Smooth muscle cell (in vitro differentiated cells): Measurements from ENCODE around the gene CRY1. TPM values are rescaled to one million over a fixed set of nuclear protein-coding genes. Genes with fewer than 3 reads are reported as not detected.

Source experiments
- DNase-seq: peaks from one replicate; lab custom pipeline; 2025; ENCODE audit not compliant: unreplicated experiment; lab: John Stamatoyannopoulos, UW
- H2AFZ ChIP-seq: fragments of 200-600 bp; sonication (generic); 2 replicates; pipeline ENCODE4 v1.6.0; 2016; ENCODE audit warnings: antibody characterized with exemption, low read depth, mild to moderate bottlenecking
- H3F3A ChIP-seq: fragments of 200-600 bp; sonication (generic); 2 replicates; pipeline ENCODE4 v1.6.0; 2017; ENCODE audit warnings: antibody characterized with exemption, low read depth
- H3K27ac ChIP-seq: fragments of 200-600 bp; sonication (generic); 2 replicates; pipeline ENCODE4 v1.5.1; 2016; ENCODE audit warnings: low read depth, mild to moderate bottlenecking
- H3K27me3 ChIP-seq: fragments of 200-600 bp; sonication (generic); 2 replicates; pipeline ENCODE4 v1.6.1; 2016; ENCODE audit warnings: low read depth, mild to moderate bottlenecking
- H3K36me3 ChIP-seq: fragments of 200-600 bp; sonication (generic); 2 replicates; pipeline ENCODE4 v1.5.1; 2016; ENCODE audit warnings: low read depth
- H3K4me1 ChIP-seq: fragments of 200-600 bp; sonication (generic); 2 replicates; pipeline ENCODE4 v1.5.1; 2016; ENCODE audit warnings: low read depth
- H3K4me2 ChIP-seq: fragments of 200-600 bp; sonication (generic); 2 replicates; pipeline ENCODE4 v1.6.0; 2016; ENCODE audit warnings: mild to moderate bottlenecking
- H3K4me3 ChIP-seq: fragments of 200-600 bp; sonication (generic); 2 replicates; pipeline ENCODE4 v1.5.1; 2016; ENCODE audit warnings: mild to moderate bottlenecking
- H3K79me2 ChIP-seq: fragments of 200-600 bp; sonication (generic); 2 replicates; pipeline ENCODE4 v1.6.0; 2016; ENCODE audit warnings: low read depth, mild to moderate bottlenecking
- H3K9ac ChIP-seq: fragments of 200-600 bp; sonication (generic); 2 replicates; pipeline ENCODE4 v1.6.0; 2016; ENCODE audit warnings: low read depth
- H3K9me3 ChIP-seq: fragments of 200-600 bp; sonication (generic); replicated peaks from 2 replicates; pipeline ENCODE4 v1.5.1; 2016; ENCODE audit warnings: low read depth
- H4K20me1 ChIP-seq: fragments of 200-600 bp; sonication (generic); 2 replicates; pipeline ENCODE4 v1.6.0; 2016; ENCODE audit warnings: low read depth
- CTCF ChIP-seq: fragments of 200-600 bp; sonication (generic); IDR thresholded peaks from 2 replicates; pipeline ENCODE4 v1.5.1; 2017; ENCODE audit warnings: borderline replicate concordance, mild to moderate bottlenecking, antibody characterized with exemption; ENCODE audit not compliant: insufficient read depth, poor library complexity, severe bottlenecking
- WGBS: methylation state at CpG from one replicate; pipeline ENCODE4 v1.1.7; 2016; ENCODE audit warnings: low lambda C conversion rate; 5-methylcytosine and 5-hydroxymethylcytosine counted together
- polyA plus RNA-seq: library from polyadenylated mRNA; unstranded; fragments of >200 nt; fragmentation: Nextera tagmentation; extraction: Ambion mirVana; gene quantifications from 2 replicates; pipeline ENCODE4 v1.2.1, GENCODE V29; 2016
- total RNA-seq: library from RNA; depleted of rRNA; stranded (reverse); fragments of >200 nt; gene quantifications from 2 replicates; pipeline ENCODE4 v1.2.3, GENCODE V29; 2014

The CRY1 gene
- total and polyA plus RNA-seq, 2 experiments from 2014 or later = 19.9 to 28.2 TPM

- TF ChIP-seq CTCF = no peak
- Histone ChIP-seq H3K79me2 (no peaks in the 10 kb centered on the region), H3K27ac (no peak overlapping the region), H3K9ac (no peak overlapping the region), H3K27me3 (no peaks in the 10 kb centered on the region), H2AFZ (no peak overlapping the region), H3K4me1 (no peaks in the 10 kb centered on the region), H4K20me1 (no peaks in the 10 kb centered on the region), H3K36me3 (no peaks in the 10 kb centered on the region), H3F3A (no peaks in the 10 kb centered on the region), H3K9me3 (no peaks in the 10 kb centered on the region), H3K4me2 (no peak overlapping the region), H3K4me3 (no peak overlapping the region)
- WGBS = 93% methylated on average over 4 of the region's 4 CpGs
- DNase-seq = no peak
Observed at GRCh38 chr12:107118624-107119023, 25.3 kb upstream of the CRY1 start.

- Histone ChIP-seq H3K9me3 (no peaks in the 10 kb centered on the region), H3K4me2 (no peak overlapping the region), H3K4me1 (no peaks in the 10 kb centered on the region), H3K27ac (no peak overlapping the region), H3K27me3 (no peaks in the 10 kb centered on the region), H3K9ac (no peak overlapping the region), H3K36me3 (no peaks in the 10 kb centered on the region), H3K4me3 (no peak overlapping the region), H3K79me2 (no peaks in the 10 kb centered on the region), H2AFZ (no peak overlapping the region), H4K20me1 (no peaks in the 10 kb centered on the region), H3F3A (no peaks in the 10 kb centered on the region)
- WGBS = 92% methylated on average over 2 of the region's 2 CpGs
- no peak for DNase-seq
- no peak for TF ChIP-seq CTCF
Observed at GRCh38 chr12:107115119-107115518, 21.8 kb upstream of the CRY1 start.

DNA sequence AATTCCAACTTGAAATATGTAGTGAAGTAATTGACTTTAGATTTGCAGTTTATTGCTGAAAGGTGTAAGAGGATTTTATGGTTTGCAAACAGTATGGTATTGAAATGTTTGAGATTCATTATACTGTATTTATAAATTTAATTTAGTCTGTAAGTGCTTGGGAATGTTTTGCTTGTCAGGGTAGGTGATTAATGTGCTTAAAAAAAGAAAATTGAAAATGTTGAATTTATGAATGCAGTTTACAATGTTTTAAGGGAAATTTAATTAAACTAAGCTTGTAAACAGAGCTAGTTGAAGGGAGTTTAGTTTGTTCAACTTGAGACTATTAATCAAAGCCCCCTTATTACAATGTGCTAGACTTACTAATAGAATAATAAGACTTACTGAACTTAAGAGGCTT lies 18.0 kb upstream of the CRY1 start:
- H2AFZ ChIP-seq = no peak overlapping the region
- H3K27me3 ChIP-seq = no peaks in the 10 kb centered on the region
- no peaks in the 10 kb centered on the region for H3F3A ChIP-seq
- no peaks in the 10 kb centered on the region for H3K4me1 ChIP-seq
- no peaks in the 10 kb centered on the region for H3K9me3 ChIP-seq
- TF ChIP-seq CTCF = no peak
- H3K36me3 ChIP-seq = no peaks in the 10 kb centered on the region
- no peak for DNase-seq
- no peak overlapping the region for H3K4me2 ChIP-seq
- no peak overlapping the region for H3K27ac ChIP-seq
- no peak overlapping the region for H3K9ac ChIP-seq
- no peak overlapping the region for H3K4me3 ChIP-seq
- H3K79me2 ChIP-seq = no peaks in the 10 kb centered on the region
- H4K20me1 ChIP-seq = no peaks in the 10 kb centered on the region
